Measurements from ENCODE around the gene DCST2. TPM values are rescaled to one million over a fixed set of nuclear protein-coding genes. Genes with fewer than 3 reads are reported as not detected.

The DCST2 gene
- total and polyA plus RNA-seq, 9 of the 15 experiments (the other 6 are each of a cell fraction or from before 2014, with no cell fraction given): 0.09 to 0.49 (median 0.11) TPM; not detected in 3

DNA sequence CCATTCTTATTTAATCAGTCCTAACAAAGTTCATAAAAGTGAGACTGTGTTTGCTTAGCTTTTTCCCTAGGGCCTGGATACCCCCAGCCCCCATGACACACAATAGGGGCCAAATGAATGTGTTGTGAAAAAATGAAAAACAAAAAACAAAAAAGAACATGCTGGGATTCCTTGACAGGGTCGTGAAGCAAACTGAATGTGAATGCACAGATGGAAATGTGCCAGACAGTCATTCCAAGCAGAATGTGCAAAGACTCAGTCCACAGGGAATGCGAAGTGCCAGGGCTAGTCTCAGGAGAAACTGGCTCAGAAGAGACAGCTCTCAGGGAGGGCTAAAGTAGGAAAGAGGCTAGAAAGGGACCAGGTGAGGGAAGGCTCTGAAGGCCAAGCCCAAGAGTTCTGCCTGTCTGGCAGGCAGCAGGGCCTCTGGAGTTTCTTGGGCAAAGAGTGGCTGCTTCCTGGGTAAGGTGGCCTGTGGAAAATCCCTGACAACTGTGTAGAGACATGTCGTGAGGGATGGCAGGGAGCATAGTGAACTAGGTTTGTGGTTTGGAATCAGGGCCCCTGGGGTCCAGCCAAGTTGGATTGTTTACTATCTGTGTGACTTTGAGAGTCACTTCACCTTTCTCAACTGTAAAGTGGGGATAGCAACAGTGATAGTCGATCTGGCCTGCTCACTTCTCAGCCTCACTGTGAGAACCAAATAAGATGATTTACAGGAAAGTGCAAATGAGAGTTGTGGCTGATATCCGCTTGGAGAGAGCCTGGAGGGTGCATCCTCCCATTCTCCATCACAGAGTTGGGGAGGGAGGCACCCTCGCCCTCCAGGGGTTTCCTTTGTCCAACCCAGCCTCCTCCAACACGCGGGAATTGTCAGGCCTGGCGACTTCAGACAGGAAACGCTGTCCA is 16.3 kb upstream of the DCST2 start (continued):
- TF ChIP-seq, protein P1, sequence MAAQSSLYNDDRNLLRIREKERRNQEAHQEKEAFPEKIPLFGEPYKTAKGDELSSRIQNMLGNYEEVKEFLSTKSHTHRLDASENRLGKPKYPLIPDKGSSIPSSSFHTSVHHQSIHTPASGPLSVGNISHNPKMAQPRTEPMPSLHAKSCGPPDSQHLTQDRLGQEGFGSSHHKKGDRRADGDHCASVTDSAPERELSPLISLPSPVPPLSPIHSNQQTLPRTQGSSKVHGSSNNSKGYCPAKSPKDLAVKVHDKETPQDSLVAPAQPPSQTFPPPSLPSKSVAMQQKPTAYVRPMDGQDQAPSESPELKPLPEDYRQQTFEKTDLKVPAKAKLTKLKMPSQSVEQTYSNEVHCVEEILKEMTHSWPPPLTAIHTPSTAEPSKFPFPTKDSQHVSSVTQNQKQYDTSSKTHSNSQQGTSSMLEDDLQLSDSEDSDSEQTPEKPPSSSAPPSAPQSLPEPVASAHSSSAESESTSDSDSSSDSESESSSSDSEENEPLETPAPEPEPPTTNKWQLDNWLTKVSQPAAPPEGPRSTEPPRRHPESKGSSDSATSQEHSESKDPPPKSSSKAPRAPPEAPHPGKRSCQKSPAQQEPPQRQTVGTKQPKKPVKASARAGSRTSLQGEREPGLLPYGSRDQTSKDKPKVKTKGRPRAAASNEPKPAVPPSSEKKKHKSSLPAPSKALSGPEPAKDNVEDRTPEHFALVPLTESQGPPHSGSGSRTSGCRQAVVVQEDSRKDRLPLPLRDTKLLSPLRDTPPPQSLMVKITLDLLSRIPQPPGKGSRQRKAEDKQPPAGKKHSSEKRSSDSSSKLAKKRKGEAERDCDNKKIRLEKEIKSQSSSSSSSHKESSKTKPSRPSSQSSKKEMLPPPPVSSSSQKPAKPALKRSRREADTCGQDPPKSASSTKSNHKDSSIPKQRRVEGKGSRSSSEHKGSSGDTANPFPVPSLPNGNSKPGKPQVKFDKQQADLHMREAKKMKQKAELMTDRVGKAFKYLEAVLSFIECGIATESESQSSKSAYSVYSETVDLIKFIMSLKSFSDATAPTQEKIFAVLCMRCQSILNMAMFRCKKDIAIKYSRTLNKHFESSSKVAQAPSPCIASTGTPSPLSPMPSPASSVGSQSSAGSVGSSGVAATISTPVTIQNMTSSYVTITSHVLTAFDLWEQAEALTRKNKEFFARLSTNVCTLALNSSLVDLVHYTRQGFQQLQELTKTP (IDR thresholded peaks at IDR 0.05; ENCODE audit: low read depth in 1 of 2, partially characterized antibody in 2 of 2): peak in 1 of 2 experiments; percentile 34
- TF ChIP-seq, protein P2, sequence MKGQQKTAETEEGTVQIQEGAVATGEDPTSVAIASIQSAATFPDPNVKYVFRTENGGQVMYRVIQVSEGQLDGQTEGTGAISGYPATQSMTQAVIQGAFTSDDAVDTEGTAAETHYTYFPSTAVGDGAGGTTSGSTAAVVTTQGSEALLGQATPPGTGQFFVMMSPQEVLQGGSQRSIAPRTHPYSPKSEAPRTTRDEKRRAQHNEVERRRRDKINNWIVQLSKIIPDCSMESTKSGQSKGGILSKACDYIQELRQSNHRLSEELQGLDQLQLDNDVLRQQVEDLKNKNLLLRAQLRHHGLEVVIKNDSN (CRISPR knock-in tag; IDR thresholded peaks at IDR 0.05): no peak
- TF ChIP-seq TAF7 (tag; IDR thresholded peaks at IDR 0.05) (no peak), ZBTB17 (CRISPR knock-in tag; IDR thresholded peaks at IDR 0.05) (peak; percentile 47; the same call in 1 of the 2 replicates), HCFC1 (IDR thresholded peaks at IDR 0.05; ENCODE audit: low read depth, low read length) (no peak), LCOR (CRISPR knock-in tag; IDR thresholded peaks at IDR 0.05) (0 out of 2 replicates have a peak, but pooled peaks have one; percentile 7), ETS2 (tag; IDR thresholded peaks at IDR 0.05; ENCODE audit: borderline replicate concordance, poor library complexity, severe bottlenecking) (no peak), GTF2A2 (tag; IDR thresholded peaks at IDR 0.05) (0 out of 2 replicates have a peak, but pooled peaks have one; percentile 15), ETV5 (CRISPR knock-in tag; IDR thresholded peaks at IDR 0.05; ENCODE audit: low read depth) (no peak), ZSCAN29 (IDR thresholded peaks at IDR 0.05) (no peak), RBM25 (IDR thresholded peaks at IDR 0.05; ENCODE audit: low read depth, low read length, severe bottlenecking) (no peak), NR2C1 (IDR thresholded peaks at IDR 0.05) (no peak), NR2C1 (tag; IDR thresholded peaks at IDR 0.05) (peak; percentile 73), ZNF133 (CRISPR knock-in tag; IDR thresholded peaks at IDR 0.05) (0 out of 2 replicates have a peak, but pooled peaks have one; percentile 71), DPF2 (IDR thresholded peaks at IDR 0.05) (no peak), JUND (IDR thresholded peaks at IDR 0.05; ENCODE audit: borderline replicate concordance, low read depth, low read length) (no peak; the same call in 1 of the 2 replicates), JUND (tag; IDR thresholded peaks at IDR 0.05; ENCODE audit: borderline replicate concordance, low read depth, low read length) (no peak)
- TF ChIP-seq, protein P3, sequence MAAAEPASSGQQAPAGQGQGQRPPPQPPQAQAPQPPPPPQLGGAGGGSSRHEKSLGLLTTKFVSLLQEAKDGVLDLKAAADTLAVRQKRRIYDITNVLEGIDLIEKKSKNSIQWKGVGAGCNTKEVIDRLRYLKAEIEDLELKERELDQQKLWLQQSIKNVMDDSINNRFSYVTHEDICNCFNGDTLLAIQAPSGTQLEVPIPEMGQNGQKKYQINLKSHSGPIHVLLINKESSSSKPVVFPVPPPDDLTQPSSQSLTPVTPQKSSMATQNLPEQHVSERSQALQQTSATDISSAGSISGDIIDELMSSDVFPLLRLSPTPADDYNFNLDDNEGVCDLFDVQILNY (CRISPR knock-in tag; IDR thresholded peaks at IDR 0.05): peak; percentile 3
- TF ChIP-seq, protein P4, sequence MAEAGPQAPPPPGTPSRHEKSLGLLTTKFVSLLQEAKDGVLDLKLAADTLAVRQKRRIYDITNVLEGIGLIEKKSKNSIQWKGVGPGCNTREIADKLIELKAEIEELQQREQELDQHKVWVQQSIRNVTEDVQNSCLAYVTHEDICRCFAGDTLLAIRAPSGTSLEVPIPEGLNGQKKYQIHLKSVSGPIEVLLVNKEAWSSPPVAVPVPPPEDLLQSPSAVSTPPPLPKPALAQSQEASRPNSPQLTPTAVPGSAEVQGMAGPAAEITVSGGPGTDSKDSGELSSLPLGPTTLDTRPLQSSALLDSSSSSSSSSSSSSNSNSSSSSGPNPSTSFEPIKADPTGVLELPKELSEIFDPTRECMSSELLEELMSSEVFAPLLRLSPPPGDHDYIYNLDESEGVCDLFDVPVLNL (CRISPR knock-in tag; IDR thresholded peaks at IDR 0.05; ENCODE audit: low read depth): no peak
- TF ChIP-seq, protein P5, sequence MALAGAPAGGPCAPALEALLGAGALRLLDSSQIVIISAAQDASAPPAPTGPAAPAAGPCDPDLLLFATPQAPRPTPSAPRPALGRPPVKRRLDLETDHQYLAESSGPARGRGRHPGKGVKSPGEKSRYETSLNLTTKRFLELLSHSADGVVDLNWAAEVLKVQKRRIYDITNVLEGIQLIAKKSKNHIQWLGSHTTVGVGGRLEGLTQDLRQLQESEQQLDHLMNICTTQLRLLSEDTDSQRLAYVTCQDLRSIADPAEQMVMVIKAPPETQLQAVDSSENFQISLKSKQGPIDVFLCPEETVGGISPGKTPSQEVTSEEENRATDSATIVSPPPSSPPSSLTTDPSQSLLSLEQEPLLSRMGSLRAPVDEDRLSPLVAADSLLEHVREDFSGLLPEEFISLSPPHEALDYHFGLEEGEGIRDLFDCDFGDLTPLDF (CRISPR knock-in tag; IDR thresholded peaks at IDR 0.05): no peak

Data from K562 (cell line).